ENCODE data around the gene CREM.

CREM gene

DNA sequence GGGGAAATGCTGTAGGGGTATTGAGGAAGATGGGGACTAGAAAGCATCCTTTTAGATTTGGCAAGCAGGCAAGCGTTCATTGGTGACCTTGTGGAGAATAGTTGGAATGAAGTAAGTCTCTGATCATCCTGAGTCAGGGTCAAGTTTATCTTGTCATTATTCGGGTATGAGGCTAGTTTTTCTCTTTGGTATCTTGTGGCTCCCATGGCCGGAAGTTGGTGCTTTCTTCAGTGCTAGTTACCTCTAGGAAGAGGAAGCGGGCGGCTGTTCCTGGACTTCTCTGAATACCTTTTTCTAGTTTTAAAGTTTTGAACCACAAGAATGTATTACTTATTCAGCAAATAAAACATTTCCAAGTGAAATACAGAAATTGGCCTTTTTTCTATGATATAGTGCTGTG lies 9.2 kb downstream of the CREM start:
- DNase-seq (ENCODE audit: low read depth in 2 of 2) = no peak

GRCh38 chr10:35136263-35136815 lies 9.7 kb downstream of the CREM start:
- DNase-seq (ENCODE audit: low read depth in 2 of 2) = no peak

- DNase-seq (ENCODE audit: low read depth in 2 of 2) = no peak
Measured at GRCh38 chr10:35140126-35140525, 13.5 kb downstream of the CREM start.

GRCh38 chr10:35140727-35141126 lies 14.1 kb downstream of the CREM start:
- no peak for DNase-seq (ENCODE audit: low read depth in 2 of 2)

DNA sequence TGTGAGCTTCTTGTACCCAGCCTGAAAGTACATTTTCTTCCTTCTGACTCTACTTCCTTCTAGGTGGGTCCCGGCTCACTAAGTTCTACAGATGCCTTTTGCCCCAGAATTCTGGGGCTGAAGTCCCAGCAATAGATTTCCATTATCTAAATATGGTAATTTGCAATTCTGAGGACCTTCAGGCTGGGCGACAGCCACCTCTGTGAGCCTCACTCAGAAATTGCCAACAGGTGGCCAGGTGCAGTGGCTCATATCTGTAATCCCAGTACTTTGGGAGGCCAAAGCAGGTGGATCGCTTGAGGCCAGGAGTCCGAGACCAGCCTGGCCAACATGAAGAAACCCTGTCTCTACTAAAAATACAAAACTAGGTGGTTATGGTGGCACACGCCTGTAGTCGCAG lies 23.7 kb downstream of the CREM start:
- no peak for DNase-seq (ENCODE audit: low read depth in 2 of 2)

GRCh38 chr10:35152992-35153391 lies 26.3 kb downstream of the CREM start:
- no peak for DNase-seq (ENCODE audit: low read depth in 2 of 2)

DNA sequence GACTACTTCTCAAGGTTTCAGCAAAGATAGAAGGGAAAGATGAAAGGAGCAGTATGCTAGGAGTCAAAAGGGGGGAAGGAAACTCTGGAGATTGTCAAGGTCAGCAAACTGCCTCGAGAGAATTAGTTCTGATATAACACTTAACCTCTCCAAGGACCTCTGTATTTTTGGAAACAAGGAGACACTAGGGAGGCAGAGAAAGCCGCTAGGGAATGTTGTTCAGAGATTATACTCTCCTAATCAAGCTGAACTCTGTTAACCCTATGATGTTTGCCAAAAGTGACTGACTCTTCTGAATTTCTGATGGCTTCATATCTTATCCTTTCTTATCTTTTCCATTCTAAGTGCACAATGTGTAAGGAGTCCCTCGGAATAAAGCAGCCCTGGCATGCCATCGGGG lies 27.1 kb downstream of the CREM start:
- no peak for DNase-seq (ENCODE audit: low read depth in 2 of 2)

DNA sequence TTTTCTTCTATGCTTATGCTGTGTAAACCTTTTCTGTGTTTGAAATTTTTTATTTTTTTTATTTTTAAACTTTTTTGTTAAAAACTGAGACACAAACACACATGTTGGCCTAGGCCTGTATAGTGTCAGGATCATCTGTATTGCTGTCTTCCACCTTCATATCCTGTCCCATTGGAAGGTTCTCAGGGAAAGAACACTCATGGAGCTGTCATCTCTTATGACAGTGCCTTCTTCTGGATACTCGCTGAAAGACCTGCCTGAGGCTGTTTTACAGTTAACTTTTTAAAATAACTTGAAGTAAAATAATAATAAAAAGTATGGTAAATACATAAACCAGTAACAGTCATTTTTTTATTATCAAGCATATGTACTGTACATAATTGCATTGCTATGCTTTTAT lies 34.1 kb downstream of the CREM start:
- no peak for DNase-seq (ENCODE audit: low read depth in 2 of 2)

- DNase-seq (ENCODE audit: low read depth in 2 of 2) = no peak
Measured at GRCh38 chr10:35161906-35162305, 35.3 kb downstream of the CREM start.

DNA sequence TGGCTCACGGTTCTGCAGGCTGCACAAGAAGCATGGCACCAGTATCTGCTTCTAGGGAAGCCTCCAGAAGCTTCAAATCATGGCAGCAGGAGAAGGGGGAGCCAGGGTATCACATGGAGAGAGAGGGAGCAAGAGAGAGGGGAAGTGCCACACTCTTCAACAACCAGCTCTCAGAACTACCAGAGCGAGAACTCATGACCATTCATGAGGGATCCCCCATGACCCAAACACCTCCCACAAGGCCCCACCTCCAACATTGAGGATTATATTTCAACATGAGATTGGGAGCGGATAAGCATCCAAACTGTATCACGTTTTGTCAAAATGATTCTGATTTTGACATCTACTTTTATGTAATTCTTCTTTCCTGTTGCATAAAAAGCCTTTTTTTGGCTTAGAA lies 38.5 kb downstream of the CREM start:
- DNase-seq (ENCODE audit: low read depth in 2 of 2) = no peak

DNA sequence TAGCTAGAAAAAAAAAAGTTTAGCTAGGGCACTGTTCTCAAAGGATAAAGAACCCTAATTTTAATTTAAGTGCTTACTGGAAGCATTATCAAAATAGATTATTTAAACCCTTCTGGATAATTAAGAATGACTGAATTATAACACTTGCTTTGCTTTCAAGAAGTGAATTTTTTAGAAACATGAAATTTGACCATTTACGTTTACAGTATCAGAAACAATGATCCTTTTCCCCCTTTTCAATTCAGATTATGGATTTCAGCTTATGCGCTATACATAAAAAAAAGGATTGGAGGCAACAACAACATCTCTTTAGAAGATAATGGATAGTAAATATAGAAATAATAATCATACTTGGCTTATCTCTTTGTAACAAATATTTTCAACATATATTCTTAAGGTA lies 39.2 kb downstream of the CREM start:
- no peak for DNase-seq (ENCODE audit: low read depth in 2 of 2)

DNA sequence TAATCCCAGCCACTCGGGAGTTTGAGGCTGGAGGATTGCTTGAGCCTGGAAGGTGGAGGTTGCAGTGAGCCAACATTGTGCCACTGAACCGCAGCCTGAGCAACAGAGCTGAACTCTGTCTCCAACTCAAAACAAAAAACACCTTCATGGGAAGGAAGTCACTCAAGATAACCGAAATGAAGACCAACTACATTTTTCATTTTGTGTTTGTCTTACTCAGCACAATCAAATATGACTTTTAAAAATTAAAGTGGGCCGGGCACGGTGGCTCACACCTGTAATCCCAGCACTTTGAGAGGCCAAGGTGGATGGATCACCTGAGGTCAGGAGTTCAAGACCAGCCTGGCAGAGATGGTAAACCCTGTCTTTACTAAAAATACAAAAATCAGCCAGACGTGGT lies 40.0 kb downstream of the CREM start:
- no peak for DNase-seq (ENCODE audit: low read depth in 2 of 2)

DNA sequence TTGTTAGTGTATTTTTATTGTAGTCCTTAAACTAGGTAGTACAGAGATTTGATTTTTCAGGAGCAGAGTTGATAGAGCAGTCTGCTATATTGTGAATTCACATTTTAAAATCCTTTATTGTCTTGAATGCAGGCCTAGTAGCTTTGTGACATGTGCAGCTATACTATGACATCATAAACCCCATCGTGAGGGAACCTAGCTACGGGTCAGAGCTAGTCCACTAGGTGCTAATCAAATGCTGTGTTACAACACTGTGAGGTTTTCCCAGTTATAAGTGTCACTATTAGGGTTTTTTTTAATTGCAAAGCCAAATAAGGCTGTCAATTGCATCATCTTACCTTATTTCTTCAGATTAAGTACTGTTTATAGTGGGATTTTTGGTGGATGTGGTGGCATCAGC lies 40.7 kb downstream of the CREM start:
- no peak for DNase-seq (ENCODE audit: low read depth in 2 of 2)

DNA sequence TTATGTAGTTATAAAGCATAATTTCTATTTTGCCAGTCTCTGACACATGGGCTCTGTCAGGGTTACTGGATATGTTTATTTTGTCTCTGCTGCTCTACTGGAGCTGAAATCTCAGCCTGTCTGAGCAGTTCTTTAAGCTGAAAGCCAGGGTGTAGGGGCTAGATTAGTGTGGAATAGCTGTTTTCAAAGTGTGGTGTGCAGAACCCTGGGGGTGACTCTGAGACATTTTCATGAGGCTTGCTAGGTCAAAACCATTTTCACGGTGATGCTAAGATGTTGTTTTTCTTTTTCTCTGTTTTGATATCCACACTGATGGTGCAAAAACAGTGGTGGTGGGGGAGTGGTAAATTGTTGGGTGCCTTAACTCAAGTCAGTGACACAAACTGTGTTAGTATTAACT lies 45.5 kb downstream of the CREM start:
- DNase-seq (ENCODE audit: low read depth in 2 of 2) = no peak

GRCh38 chr10:35172574-35172973 lies 45.9 kb downstream of the CREM start:
- DNase-seq (ENCODE audit: low read depth in 2 of 2) = no peak

DNA sequence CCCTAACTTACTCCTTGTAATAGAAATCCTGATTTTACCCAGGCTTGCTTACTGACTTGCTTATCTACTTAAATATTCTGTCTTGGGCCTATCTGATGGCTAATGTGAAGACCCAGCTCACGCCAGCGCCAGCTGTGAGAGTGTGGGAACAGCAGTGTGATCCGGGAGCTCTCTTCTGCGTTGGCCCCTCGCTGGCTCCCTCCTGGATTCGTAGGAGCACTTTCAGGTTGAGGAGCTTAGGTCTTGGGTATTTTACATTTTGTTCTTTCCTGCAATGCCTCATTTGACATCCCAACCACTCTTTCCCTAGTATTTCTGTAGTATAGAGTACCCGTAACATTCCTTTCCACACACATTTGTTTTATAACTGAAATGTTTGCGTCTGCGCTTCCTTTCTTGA lies 51.7 kb downstream of the CREM start:
- no peak for DNase-seq (ENCODE audit: low read depth in 2 of 2)

DNA sequence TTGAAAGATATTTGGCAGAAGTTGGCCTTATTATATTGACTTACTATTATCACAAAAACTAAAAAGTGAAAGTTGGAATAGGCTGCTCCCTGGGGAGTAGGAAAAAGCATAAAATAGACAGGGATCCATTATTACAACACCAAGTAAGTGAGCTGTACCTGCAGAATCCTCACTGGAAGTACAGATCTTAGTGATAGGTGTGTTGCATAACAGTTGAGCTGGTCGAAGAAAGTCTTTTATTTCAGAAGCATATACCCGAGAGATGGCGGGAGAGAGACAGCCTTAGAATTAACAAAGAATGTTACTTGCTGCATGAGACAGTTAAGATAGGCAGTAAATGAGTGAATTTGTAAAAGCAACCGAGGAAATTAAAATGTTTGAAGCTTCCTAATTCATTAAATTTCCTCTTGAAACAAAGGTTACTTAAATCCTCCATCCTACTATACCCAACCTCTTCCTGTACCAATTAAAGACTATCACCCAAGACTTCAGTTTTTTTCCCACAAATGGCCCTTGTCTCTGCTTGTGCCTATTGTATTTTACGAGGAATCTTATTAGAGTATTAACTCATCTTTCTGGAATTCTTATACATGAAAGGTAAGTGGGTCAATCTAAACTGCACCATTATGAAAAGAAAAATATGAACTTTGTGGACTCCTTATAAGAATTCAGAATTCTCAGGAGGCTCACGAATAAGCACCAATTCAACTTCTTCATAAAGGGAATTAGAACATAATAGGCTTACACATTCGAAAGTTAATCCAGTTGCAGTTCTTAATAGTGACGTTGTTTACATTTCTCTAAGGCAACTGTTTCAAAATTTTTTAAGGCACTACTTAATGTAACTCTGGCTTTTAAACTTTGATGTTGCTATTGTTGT lies 56.2 kb downstream of the CREM start:
- no peak for DNase-seq (ENCODE audit: low read depth in 2 of 2)

DNA sequence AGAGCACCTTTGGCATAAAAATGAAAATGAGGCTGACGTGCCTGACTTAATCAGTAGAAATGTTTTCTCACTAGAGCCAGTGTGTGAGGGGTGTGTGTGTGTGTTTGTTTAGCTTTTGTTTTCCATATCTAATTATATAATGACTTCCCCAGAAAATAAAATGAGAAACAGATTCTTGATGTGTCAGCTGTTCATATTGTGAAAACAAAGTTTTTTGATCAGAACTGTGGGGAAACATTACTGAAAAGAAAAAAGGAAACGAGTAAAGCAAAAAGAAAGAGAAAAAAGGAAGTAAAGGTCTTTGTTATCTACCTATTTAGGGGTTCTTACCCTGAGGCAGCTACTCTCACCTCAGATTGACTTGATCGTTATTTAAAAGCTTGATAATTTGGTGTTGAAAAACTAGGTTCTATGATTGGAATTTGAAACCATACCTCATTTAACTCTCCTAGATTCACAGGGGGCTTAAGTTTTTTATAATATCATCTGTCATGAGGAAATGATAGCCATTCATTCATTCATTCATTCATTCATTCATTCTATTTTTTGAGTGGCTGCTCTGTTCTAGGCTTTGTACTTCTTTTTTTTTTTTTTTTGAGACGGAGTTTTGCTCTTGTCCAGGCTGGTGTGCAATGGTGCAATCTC lies 58.0 kb downstream of the CREM start:
- no peak for DNase-seq (ENCODE audit: low read depth in 2 of 2)

DNA sequence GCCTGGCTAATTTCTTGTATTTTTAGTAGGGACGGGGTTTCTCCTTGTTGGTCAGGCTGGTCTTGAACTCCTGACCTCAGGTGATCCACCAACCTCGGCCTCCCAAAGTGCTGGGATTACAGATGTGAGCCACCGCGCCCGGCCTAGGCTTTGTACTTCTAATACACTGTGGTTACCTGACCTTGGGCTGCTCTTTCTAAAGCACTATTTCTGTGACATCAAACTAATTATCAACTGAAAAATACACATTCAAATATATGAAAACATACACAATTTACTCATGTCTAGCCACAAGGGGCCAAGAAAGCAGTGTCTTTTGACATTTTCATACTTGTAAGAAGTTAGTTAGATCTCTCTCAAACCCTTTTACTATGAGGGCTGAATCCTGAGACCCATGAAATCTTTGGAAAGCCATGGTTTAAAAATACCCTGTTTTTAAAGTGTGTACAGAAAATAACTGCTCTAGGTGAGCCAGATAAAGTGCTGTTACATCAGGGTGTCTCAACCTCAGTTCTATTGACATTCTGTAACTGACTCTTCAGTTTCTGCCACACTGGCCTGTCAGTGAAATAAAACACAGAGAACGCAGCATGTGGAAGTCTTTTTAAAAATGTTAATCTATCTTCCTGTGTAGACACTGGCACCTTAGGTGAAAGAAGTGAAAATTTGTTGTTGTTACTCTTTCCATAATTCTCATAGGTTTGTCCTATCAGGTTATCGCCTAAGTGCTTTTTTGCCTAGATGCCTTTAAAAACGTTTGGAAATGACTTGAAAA lies 58.8 kb downstream of the CREM start:
- DNase-seq (ENCODE audit: low read depth in 2 of 2) = no peak

GRCh38 chr10:35188954-35189353 lies 62.3 kb downstream of the CREM start:
- no peak for DNase-seq (ENCODE audit: low read depth in 2 of 2)

- DNase-seq (ENCODE audit: low read depth in 2 of 2) = no peak
Measured at GRCh38 chr10:35191523-35191922, 64.9 kb downstream of the CREM start.

DNA sequence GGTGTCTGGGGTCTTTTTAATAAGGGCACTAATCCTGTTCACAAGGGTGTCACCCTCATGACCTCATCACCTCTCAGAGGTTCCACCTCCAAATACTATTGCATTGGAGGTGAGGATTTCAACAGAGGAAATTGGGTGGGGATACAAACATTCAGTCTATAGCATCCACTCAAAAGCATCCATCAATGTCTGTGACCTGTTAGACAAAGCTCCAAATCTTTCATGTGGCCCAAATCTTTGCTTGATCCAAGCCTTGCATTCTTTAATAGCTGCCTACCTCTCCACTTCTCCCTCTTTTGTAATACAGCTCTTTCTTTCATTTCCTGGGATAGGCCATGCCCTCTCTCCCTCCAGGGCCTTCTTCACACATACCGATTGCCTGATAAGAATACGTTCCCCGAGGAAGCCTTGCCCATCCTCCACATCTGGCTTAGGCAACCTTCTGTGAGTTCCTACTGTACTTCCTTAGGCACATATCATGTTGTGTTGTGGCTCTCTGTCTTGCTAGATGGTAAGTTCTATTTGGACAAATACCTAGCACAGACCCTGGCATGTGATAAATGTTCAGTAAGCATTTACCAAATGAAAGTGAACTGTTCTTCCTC lies 66.1 kb downstream of the CREM start:
- DNase-seq (ENCODE audit: low read depth in 2 of 2) = no peak

All from stimulated activated CD8-positive, alpha-beta memory T cell treated with anti-CD3 and anti-CD28 coated beads, Interleukin-15, amount 100 ng/mL, for 48 hours (primary cell).